T-helper 2 cell treated with Interferon-gamma antibody and Interleukin-4, amounts not matched to agents 5 μg/mL and 100 μg/mL, for 36 hours (primary cell): ENCODE results near the gene TAOK1.
A peak's percentile ranks its signal among the peaks of the same experiment; 100 is the strongest.

Experiments used
- DNase-seq: peaks from one replicate; pipeline ENCODE4 v3.0.0; 2021; ENCODE audit warnings: low spot score
- H3K27ac Mint-ChIP-seq: one replicate; pipeline ENCODE4 v1.8.0; 2021; ENCODE audit warnings: mild to moderate bottlenecking, mixed read lengths
- H3K27me3 Mint-ChIP-seq: one replicate; pipeline ENCODE4 v1.8.0; 2021; ENCODE audit warnings: low read depth, mixed read lengths
- H3K36me3 Mint-ChIP-seq: one replicate; pipeline ENCODE4 v1.8.0; 2021; ENCODE audit warnings: low read depth, mixed read lengths
- H3K4me1 Mint-ChIP-seq: one replicate; pipeline ENCODE4 v1.8.0; 2021; ENCODE audit warnings: low read depth, mixed read lengths
- H3K4me3 Mint-ChIP-seq: one replicate; pipeline ENCODE4 v1.8.0; 2022; ENCODE audit warnings: mild to moderate bottlenecking, moderate library complexity, mixed read lengths
- H3K9me3 Mint-ChIP-seq: one replicate; pipeline ENCODE4 v1.8.0; 2021; ENCODE audit warnings: mixed read lengths

TAOK1 gene

DNA sequence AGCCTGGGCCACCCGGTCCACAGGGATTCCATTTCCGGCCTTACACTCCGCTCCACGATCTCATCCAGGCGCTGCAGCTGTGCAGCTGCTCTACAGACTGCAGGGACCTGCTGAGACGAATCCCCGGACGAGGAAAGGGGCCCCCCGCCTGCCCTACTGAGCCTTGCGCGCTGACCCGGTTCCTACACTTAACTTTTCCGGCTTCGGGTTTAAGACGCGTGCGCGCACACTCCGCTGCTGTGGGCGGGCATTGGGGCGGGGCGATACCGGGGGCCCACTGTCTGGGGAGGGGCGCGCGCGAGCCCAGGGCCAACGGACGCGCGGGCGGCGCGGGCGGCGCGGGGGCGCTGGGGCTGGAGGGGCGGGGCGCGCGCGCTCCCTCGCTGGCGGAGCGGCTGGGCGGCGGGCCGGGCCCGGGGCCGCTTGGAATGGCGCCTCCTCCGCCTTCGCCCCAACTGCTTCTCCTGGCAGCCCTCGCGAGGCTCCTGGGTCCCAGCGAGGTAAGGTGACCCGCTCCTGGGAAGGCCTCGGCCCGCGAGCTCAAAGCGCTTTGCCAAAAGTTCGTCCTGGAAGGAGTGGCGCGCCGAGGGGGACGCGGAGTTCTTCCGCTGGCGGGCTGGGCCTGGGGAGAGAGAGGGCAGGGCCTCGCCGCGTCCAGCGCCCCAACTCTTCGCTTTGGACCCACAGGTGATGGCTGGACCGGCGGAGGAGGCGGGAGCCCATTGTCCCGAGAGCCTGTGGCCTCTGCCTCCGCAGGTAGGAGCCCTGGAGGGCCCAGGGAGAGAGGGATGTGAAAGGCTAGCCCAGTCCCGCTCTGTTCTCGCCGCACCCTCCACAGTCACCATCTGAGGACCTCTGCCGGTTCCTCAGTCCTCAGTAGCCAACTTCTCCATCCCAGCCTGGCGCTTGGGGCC lies 178.4 kb downstream of the TAOK1 start, which contains the start of gene TP53I13:
TP53I13 (plus strand) TSS at position 371 of the 914 bp plus-strand sequence; CDS start at position 429, 58 bp downstream.
- H3K27ac Mint-ChIP-seq, result peak within 1 kb of the TSS; percentile 97
- H3K4me1 Mint-ChIP-seq, result peaks cover 35% of the 10 kb centered on the region
- peak within 1 kb of the TSS; percentile 92 for H3K4me3 Mint-ChIP-seq
- DNase-seq, result peak; percentile 88
- peaks cover 23% of the 10 kb centered on the region for H3K36me3 Mint-ChIP-seq
- H3K27me3 Mint-ChIP-seq, result no peaks in the 10 kb centered on the region
- H3K9me3 Mint-ChIP-seq, result no peaks in the 10 kb centered on the region

DNA sequence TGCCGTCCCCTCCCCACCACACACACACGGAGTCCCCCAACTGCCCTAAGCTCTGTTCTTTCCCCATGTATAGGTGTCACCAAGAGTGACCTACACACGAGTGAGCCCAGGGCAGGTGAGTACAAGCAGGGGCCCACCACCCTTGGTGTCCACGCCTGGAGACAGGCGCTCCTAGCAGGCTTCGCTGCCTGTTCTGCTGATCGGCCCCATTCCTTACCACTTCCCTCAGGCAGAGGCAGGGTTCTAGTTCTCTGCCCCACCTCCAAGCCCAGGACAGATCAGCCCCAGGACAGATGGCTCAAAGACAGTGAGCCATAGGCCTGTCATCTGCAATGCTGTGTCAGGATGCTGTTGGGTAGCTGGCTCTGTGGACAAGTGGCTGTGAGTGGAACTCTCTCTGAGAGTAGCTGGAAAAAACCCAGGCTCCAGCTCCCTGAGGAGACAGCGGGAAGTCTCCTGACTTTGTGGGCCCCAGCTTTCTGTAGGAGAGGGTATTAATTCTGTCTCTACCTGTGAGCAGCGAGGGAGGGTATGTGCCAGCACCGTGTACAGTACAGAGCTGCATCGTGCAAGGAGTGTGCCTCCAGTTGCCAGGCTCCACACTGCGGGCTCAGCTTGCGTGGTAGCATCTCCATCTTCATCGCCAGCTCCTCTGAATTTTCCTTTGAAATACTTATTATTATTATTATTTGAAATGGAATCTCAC lies 179.2 kb downstream of the TAOK1 start:
- DNase-seq, result no peak
- H3K27ac Mint-ChIP-seq, result peak overlapping the region; percentile 70

DNA sequence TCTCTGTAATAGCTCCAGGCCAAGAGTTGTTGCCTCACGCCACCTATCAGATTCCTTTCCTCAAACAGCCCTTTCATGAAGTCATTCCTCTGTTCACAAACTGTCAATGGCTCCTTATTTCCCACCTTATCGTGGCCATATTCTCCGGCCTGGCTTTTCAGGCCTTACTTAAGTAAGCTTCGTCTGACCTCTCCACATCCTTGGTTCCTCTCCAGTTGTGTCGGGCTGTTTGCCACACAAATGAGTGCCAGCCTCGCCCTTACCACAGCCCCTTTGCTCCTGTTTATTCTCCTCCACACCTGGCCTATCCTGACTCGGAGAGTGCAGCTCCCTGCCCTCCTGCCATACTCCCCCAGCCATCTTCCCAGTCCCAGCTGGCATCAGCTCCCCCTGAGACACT lies 180.4 kb downstream of the TAOK1 start:
- Mint-ChIP-seq H3K27me3 (no peaks in the 10 kb centered on the region), H3K9me3 (no peaks in the 10 kb centered on the region), H3K36me3 (peaks cover 27% of the 10 kb centered on the region), H3K4me3 (peak overlapping the region; percentile 31), H3K4me1 (peaks cover 22% of the 10 kb centered on the region), H3K27ac (no peak overlapping the region)
- DNase-seq, result no peak

More for the DNA sequence above, 179.2 kb downstream of the TAOK1 start:
- peaks cover 28% of the 10 kb centered on the region for H3K4me1 Mint-ChIP-seq
- H3K27me3 Mint-ChIP-seq, result no peaks in the 10 kb centered on the region
- H3K36me3 Mint-ChIP-seq, result peaks cover 19% of the 10 kb centered on the region
- no peaks in the 10 kb centered on the region for H3K9me3 Mint-ChIP-seq
- peak overlapping the region; percentile 89 for H3K4me3 Mint-ChIP-seq

DNA sequence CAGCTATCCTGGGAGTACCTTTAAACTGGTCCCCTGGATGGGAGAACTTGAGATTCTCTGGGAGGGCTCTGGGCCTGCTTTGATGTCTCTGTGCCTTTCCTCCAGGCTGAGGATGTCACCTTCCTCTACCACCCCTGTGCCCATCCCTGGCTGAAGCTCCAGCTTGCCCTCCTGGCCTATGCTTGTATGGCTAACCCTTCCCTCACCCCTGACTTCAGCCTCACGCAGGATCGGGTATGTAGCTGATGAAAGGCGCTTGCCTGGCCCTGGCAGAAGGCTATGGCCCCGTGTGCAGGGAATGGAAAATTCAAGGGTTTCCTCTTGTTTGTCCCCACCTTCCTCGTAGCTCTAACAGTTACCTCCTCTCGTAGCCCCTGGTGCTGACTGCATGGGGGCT lies 181.3 kb downstream of the TAOK1 start:
- Mint-ChIP-seq H3K27ac (no peak overlapping the region), H3K4me3 (no peak overlapping the region), H3K9me3 (no peaks in the 10 kb centered on the region), H3K36me3 (peaks cover 21% of the 10 kb centered on the region), H3K27me3 (no peaks in the 10 kb centered on the region), H3K4me1 (peaks cover 15% of the 10 kb centered on the region)
- no peak for DNase-seq

DNA sequence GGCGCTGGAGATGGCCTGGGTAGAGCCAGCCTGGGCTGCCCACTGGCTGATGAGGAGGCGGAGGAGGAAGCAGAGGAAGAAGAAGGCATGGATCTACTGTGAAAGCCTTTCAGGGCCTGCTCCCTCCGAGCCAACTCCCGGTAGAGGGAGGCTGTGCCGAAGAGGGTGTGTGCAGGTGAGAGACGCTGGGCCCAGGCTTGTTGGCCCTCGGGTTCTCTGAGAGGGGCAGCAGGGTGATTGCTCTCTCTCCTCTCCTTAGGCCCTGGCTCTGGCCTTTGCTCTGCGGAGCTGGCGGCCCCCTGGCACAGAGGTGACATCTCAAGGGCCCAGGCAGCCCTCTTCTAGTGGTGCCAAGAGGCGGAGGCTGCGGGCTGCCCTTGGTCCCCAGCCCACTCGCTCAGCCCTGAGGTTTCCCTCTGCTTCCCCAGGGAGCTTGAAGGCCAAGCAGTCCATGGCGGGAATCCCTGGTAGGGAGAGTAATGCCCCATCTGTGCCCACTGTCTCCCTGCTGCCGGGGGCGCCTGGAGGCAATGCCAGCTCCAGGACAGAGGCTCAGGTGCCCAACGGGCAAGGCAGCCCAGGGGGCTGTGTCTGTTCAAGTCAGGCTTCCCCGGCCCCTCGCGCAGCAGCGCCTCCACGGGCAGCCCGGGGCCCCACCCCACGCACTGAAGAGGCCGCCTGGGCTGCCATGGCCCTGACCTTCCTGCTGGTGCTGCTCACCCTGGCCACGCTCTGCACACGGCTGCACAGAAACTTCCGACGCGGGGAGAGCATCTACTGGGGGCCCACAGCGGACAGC lies 181.9 kb downstream of the TAOK1 start:
- H3K9me3 Mint-ChIP-seq, result no peaks in the 10 kb centered on the region
- peaks cover 21% of the 10 kb centered on the region for H3K36me3 Mint-ChIP-seq
- no peak overlapping the region for H3K27ac Mint-ChIP-seq
- no peak for DNase-seq
- H3K4me1 Mint-ChIP-seq, result peaks cover 15% of the 10 kb centered on the region
- no peaks in the 10 kb centered on the region for H3K27me3 Mint-ChIP-seq
- H3K4me3 Mint-ChIP-seq, result no peak overlapping the region

DNA sequence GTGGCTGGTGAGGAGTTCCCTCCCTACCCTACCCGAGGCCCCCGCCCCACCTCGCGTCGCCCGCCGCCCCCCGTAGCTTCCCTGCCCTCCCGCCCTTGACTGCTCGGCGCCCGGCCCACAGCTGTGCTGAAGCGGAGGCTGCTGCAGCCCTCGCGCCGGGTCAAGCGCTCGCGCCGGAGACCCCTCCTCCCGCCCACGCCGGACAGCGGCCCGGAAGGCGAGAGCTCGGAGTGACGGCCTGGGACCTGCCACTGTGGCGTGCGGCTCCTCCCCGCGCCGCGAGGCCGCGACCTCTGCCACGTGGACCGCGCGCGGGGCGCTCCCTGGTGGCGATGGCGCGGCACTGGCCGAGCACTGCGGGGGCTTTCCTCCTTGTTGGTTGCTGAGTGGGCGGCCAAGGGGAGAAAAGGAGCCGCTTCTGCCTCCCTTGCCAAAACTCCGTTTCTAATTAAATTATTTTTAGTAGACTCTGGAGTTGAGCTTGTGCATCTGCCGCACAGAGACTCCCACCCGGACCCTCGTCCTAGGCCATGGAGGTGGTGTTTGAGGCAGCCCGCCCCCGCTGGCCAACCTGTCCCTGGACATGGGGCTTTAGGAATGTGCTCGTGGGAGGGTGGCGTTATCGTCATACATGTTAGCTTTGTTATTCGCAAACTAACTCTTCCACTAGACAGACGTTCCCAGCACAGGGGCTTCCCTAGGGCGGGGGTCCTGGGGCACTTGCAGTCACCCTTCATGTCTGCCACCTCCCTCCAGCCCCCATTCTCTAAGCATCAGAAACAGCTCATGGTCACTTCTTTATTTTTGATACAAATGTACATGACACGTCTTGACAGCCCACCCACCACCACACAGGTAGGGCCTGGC lies 182.8 kb downstream of the TAOK1 start:
- Mint-ChIP-seq H3K27ac (no peak overlapping the region), H3K4me1 (peaks cover 15% of the 10 kb centered on the region), H3K27me3 (no peaks in the 10 kb centered on the region), H3K36me3 (peaks cover 25% of the 10 kb centered on the region), H3K4me3 (no peak overlapping the region), H3K9me3 (no peaks in the 10 kb centered on the region)
- DNase-seq, result peak; percentile 57

DNA sequence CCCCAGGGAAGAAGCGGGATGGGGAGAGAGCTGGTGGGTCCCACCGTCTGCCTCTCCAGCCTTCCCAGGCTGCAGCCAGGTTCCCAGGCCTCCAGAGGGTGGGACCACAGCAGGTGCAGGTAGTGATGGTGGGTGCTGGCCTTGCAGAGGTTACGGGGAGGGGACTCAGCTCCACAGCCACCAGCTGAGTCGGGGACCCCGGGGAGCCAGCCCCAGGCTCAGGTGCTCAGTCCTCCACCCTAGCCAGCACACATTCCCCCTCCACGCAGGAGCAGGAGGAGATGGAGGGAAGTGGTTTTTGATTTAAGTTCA lies 183.4 kb downstream of the TAOK1 start:
- no peak overlapping the region for H3K27ac Mint-ChIP-seq
- peaks cover 13% of the 10 kb centered on the region for H3K4me1 Mint-ChIP-seq
- H3K9me3 Mint-ChIP-seq, result no peaks in the 10 kb centered on the region
- DNase-seq, result no peak
- H3K27me3 Mint-ChIP-seq, result no peaks in the 10 kb centered on the region
- no peak overlapping the region for H3K4me3 Mint-ChIP-seq
- H3K36me3 Mint-ChIP-seq, result peaks cover 28% of the 10 kb centered on the region

DNA sequence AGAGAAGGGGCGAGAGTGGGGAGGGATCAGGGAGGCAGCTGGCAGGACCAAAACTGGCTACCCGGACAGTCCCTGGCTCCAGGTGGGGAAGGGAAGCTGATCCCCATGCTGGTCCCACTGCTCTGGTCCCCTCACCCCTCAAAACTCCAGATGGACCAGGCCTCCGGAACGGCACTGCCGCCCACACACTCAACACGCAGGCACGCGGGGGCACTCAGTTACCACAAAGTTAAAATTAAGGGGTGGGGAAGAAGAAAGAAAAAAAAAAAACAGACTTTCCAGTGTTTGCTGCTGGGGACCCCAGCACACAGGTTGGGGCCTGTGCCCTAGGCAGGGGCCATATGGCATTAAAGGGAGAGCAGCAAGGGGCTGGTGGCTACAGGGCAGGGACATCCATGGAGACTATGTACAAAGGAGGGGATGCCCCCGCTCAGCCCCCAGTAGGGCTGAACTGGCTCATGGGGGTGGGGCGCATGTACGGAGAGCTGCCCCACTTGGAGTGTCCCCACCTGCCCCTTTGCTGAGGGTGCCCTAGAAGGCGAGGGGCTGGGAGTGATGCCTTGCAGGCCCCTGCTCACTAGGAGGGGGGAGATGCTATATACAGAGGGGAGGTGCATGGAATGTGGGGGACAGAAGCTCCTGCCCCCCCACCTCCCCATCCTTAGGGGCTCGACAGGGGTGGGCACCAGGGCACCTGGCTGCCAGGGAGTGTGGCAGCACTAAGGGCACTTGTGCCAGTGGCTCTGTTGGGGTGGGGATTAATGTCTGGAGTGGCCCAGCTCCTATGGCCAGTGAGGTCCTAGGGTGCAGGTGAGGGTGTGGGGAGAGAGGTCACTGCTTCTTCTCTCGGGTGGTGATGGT lies 183.9 kb downstream of the TAOK1 start:
- H3K4me1 Mint-ChIP-seq, result peaks cover 11% of the 10 kb centered on the region
- no peak for DNase-seq
- H3K9me3 Mint-ChIP-seq, result no peaks in the 10 kb centered on the region
- no peaks in the 10 kb centered on the region for H3K27me3 Mint-ChIP-seq
- no peak overlapping the region for H3K27ac Mint-ChIP-seq
- H3K36me3 Mint-ChIP-seq, result peaks cover 32% of the 10 kb centered on the region
- no peak overlapping the region for H3K4me3 Mint-ChIP-seq

DNA sequence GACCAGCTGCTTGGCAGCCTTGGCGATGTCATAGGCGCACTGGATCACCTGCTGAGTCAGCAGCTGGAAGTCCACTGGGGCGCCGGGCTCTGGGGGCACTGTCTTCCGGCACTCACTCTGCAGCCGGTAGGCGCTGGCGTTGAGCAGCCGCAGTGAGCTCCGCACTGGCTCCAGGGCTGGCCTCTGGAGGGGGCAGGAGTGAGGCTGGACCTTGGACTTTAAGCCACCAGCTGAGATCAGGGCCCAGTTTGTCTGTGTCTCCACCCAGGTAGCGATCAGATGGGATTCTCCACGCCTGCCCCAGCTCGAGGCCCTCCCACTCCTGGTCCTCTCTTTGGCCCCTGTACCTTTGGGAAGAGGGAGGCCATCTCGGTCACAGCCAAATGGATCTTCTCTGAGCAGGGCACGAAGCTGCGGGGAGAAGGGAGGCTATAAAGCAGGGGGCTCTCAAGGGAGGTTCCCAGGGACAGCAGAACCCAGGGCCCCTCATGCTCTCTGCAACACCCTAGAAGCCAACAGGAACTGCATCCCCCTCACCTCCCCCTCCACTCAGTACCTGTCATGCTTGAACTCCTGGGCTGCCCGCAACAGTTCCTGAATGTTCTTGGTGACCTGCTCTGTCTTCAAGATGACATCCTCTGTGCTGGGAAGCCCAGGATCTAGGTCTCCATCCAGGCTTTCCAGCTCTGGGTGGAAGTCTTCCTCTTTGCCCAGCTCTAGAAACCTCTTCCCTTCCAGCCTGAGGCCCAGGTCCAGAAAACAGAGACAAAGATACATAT lies 184.8 kb downstream of the TAOK1 start:
- Mint-ChIP-seq H3K36me3 (peaks cover 36% of the 10 kb centered on the region), H3K27ac (peak overlapping the region; percentile 36), H3K9me3 (no peaks in the 10 kb centered on the region), H3K4me3 (no peak overlapping the region), H3K27me3 (no peaks in the 10 kb centered on the region), H3K4me1 (peaks cover 9% of the 10 kb centered on the region)
- DNase-seq, result no peak

DNA sequence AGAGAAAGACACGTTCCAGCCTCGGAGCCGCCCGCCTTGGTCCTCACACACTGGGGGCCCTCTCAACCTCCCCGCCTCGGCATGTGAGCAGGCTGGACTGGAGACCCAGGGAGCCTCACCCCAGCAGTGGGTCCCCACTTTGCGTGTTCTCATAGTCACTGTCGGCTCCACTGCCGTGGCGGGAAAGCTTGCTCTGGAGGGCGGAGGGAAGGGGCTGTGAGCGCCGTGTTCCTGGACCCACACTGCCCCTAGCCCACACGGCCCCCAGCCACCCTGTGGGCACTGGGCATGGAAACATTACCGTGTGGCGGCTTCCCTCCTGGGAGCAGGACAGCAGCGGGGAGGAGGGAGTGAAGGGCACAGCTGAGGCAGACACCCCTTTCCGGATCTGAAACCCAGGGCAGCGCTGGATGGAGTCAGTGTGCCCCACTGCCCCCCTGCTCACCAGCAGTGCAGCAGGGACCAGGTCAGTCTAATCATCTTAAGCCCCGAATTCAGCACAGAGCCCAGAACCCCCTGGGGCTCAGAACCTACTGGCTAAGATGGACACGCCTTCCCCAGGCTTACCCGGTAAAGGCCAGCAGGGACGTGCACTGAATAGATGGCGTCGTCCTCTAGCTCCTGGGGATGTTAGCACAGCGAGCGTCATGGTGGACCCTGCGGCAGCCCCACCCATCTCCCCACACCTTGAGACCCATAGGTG lies 185.5 kb downstream of the TAOK1 start:
- Mint-ChIP-seq H3K27ac (no peak overlapping the region), H3K4me1 (peaks cover 14% of the 10 kb centered on the region), H3K9me3 (no peaks in the 10 kb centered on the region), H3K36me3 (peaks cover 39% of the 10 kb centered on the region), H3K4me3 (no peak overlapping the region), H3K27me3 (no peaks in the 10 kb centered on the region)
- no peak for DNase-seq

DNA sequence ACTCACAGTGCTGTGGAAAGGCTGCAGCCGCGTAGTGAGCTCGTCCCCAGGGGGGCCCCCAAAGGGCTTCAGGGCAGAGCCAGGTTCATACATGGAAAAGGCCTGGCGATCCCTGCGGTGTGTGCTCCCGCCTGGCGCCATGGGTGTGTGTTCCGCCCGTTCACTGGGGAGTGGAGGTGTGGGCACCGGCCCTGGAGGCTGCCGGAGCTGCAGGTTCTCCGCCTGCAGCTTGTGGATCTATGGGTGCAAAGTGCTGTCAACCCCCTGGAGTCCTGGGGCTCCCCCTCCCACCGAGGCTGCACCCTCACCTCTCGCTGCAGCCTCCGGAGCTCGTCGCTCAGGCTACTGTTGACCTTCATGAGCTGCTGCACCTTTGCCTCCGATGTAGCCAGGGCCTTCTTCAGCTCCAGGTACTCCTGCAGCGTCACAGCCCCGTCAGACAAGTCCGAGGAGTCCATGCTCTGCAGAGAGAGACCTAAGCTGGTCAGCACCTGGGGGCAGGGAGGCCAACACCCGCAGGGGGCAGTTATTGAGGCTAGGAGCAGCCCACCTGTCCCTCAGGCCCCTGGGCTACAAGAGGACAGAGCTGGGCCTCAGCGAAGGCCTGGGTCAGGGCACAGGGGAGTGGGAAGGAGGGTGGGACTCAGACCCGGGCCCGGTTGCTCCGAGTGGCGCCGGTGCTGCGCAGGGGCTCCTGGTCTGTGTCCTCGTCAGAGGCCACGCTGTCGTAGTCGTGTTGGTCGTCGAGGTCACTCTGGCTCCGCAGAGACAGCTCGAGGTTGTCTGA lies 186.2 kb downstream of the TAOK1 start:
- Mint-ChIP-seq H3K27ac (no peak overlapping the region), H3K27me3 (no peaks in the 10 kb centered on the region), H3K4me1 (peaks cover 9% of the 10 kb centered on the region), H3K4me3 (no peak overlapping the region), H3K9me3 (no peaks in the 10 kb centered on the region), H3K36me3 (peaks cover 35% of the 10 kb centered on the region)
- no peak for DNase-seq
